Mucosa of descending colon (tissue), 3 donors: ENCODE measurements around the gene FBXO38. TPM values are rescaled to one million over a fixed set of nuclear protein-coding genes. Genes with fewer than 3 reads are reported as not detected.
A peak's percentile ranks its signal among the peaks of the same experiment; 100 is the strongest.

Experiments used
- ATAC-seq: fragments of 200-7000 bp; cut with Tn5 transposase; one replicate; pipeline ENCODE4 v1.9.1; 2020; ENCODE audit warnings: mild to moderate bottlenecking, moderate library complexity
- DNase-seq, 3 donors: peaks; one replicate each; pipeline ENCODE4 v3.0.0-alpha.2; 2020
- H3K36me3 ChIP-seq: fragments of 200-600 bp; one replicate; pipeline ENCODE4 v1.8.0; 2021; ENCODE audit warnings: low read depth, mild to moderate bottlenecking
- H3K4me1 ChIP-seq: fragments of 200-600 bp; one replicate; pipeline ENCODE4 v1.8.0; 2021; ENCODE audit warnings: low read depth, mild to moderate bottlenecking
- H3K4me3 ChIP-seq: fragments of 200-600 bp; one replicate; pipeline ENCODE4 v1.8.0; 2021; ENCODE audit warnings: mild to moderate bottlenecking
- H3K9me3 ChIP-seq: fragments of 200-600 bp; one replicate; pipeline ENCODE4 v1.8.0; 2021; ENCODE audit warnings: mild to moderate bottlenecking
- CTCF ChIP-seq: fragments of 200-600 bp; IDR thresholded peaks from one replicate; pipeline ENCODE4 v1.8.0; 2022; ENCODE audit warnings: antibody characterized with exemption, mild to moderate bottlenecking
- intact Hi-C, 2 donors: fragments of 100-400 bp; cut with DNase I in 1 of 2; cut with micrococcal nuclease in 1 of 2; formaldehyde crosslinking; loops; one replicate each; pipeline versions ENCODE4 v1.11.0 to v1.11.1; 2022; cut with DNase I, micrococcal nuclease
- total RNA-seq, 3 donors: library from RNA; stranded (reverse); fragmentation: NEBNext Ultra II Directional in 2 of 3; extraction: Animal tissue kit (Norgen Biotek cat#: 25700) in 2 of 3; gene quantifications; one replicate each; pipeline versions ENCODE4 v1.2.1 to v1.2.4, GENCODE V29; 2021 to 2023
- donor health status: DM: no; HTN: no; CAD: no; lungs with moderate emphysema.
- donor health status: DM: no; HTN: no; CAD: no.
- donor health status: DM: no; HTN: yes; CAD: no.

Gene FBXO38
- total RNA-seq, 3 donors from 2014 or later, result 46.5 to 48.0 (median 46.9) TPM

- Histone ChIP-seq H3K9me3 (no peaks in the 10 kb centered on the region), H3K4me1 (peaks cover 46% of the 10 kb centered on the region), H3K36me3 (no peaks in the 10 kb centered on the region), H3K4me3 (no peak overlapping the region)
- DNase-seq, result no peak
- TF ChIP-seq CTCF, result no peak
- intact Hi-C loops, result no loop called here
- ATAC-seq, result no peak
These were observed 2.3 kb downstream of the FBXO38 start for GRCh38 chr5:148386041-148386440.

GRCh38 chr5:148387325-148387724, 3.6 kb downstream of the FBXO38 start:
- DNase-seq, result no peak
- Histone ChIP-seq H3K4me3 (no peak overlapping the region), H3K36me3 (no peaks in the 10 kb centered on the region), H3K4me1 (peaks cover 53% of the 10 kb centered on the region), H3K9me3 (no peaks in the 10 kb centered on the region)
- no peak for ATAC-seq
- no peak for TF ChIP-seq CTCF
- intact Hi-C loops, result no loop called here

- DNase-seq, result no peak
- no peaks in the 10 kb centered on the region for H3K36me3 ChIP-seq
- ATAC-seq, result no peak
- no peaks in the 10 kb centered on the region for H3K9me3 ChIP-seq
- no peak for TF ChIP-seq CTCF
- intact Hi-C loops, result no loop called here
- peaks cover 58% of the 10 kb centered on the region for H3K4me1 ChIP-seq
- H3K4me3 ChIP-seq, result no peak overlapping the region
These were observed 4.9 kb downstream of the FBXO38 start for GRCh38 chr5:148388696-148389095.

GRCh38 chr5:148390914-148391313, 7.2 kb downstream of the FBXO38 start:
- Histone ChIP-seq H3K9me3 (no peaks in the 10 kb centered on the region), H3K36me3 (no peaks in the 10 kb centered on the region), H3K4me1 (peaks cover 58% of the 10 kb centered on the region), H3K4me3 (no peak overlapping the region)
- intact Hi-C loops, result no loop called here
- DNase-seq (no peak), ATAC-seq (peak; percentile 82)
- TF ChIP-seq CTCF, result no peak

- intact Hi-C loops, result no loop called here
- no peaks in the 10 kb centered on the region for H3K9me3 ChIP-seq
- ATAC-seq (no peak), DNase-seq (no peak)
- peaks cover 53% of the 10 kb centered on the region for H3K4me1 ChIP-seq
- H3K36me3 ChIP-seq, result no peaks in the 10 kb centered on the region
- no peak for TF ChIP-seq CTCF
- no peak overlapping the region for H3K4me3 ChIP-seq
These were observed 7.7 kb downstream of the FBXO38 start for GRCh38 chr5:148391422-148391821.

GRCh38 chr5:148393390-148393741, 9.6 kb downstream of the FBXO38 start:
- Histone ChIP-seq H3K9me3 (no peaks in the 10 kb centered on the region), H3K36me3 (no peaks in the 10 kb centered on the region), H3K4me3 (no peak overlapping the region), H3K4me1 (peaks cover 49% of the 10 kb centered on the region)
- no peak for TF ChIP-seq CTCF
- peak; percentile 58 for ATAC-seq
- intact Hi-C loops, result no loop called here
- no peak for DNase-seq
